Ascending aorta (tissue), 2 donors: Measurements from ENCODE around the gene C9orf85. TPM values are rescaled to one million over a fixed set of nuclear protein-coding genes. Genes with fewer than 3 reads are reported as not detected.
"Not testable (repeated sequence)": the region's sequence is repeated elsewhere in the genome, so short reads cannot be mapped to it uniquely, and the experiment has no call there.

Experiments
- DNase-seq, 2 donors: peaks; one replicate each; pipeline ENCODE4 v3.0.0-alpha.2; 2019; ENCODE audit warnings: low spot score in 2 of 2
- H3K27ac ChIP-seq, 2 donors: fragments of 200-600 bp; sonication (generic); one replicate each; pipeline ENCODE4 v1.5.1; 2016 to 2017; ENCODE audit warnings: mild to moderate bottlenecking in 1 of 2
- H3K27me3 ChIP-seq: fragments of 200-600 bp; sonication (generic); one replicate; pipeline ENCODE4 v1.5.1; 2017
- H3K36me3 ChIP-seq, 2 donors: fragments of 200-600 bp; sonication (generic); one replicate each; pipeline ENCODE4 v1.5.1; 2016
- H3K4me1 ChIP-seq, 2 donors: fragments of 200-600 bp; sonication (generic); one replicate each; pipeline ENCODE4 v1.5.1; 2016 to 2017; ENCODE audit warnings: mild to moderate bottlenecking in 1 of 2
- H3K4me3 ChIP-seq, 2 donors: fragments of 200-600 bp; sonication (generic); one replicate each; pipeline ENCODE4 v1.5.1; 2016 to 2017; ENCODE audit warnings: mild to moderate bottlenecking in 1 of 2
- H3K9me3 ChIP-seq, 2 donors: fragments of 200-600 bp; sonication (generic); one replicate each; pipeline ENCODE4 v1.5.1; 2016
- intact Hi-C: fragments of 100-400 bp; cut with DNase I; formaldehyde crosslinking; loops from one replicate; pipeline ENCODE4 v1.15.1; 2023
- total RNA-seq: library from RNA; depleted of rRNA; stranded (reverse); fragments of >200 nt; gene quantifications from one replicate; pipeline ENCODE4 v1.1.0, GENCODE V29; 2016
- TF ChIP-seq, protein P1 (sequence below), 3 experiments: fragments of 200-600 bp in 2 of 3; fragments of 450-650 bp in 1 of 3; sonication (generic) in 2 of 3; IDR thresholded peaks; one replicate each; pipeline ENCODE4 v1.5.1; 2016 to 2019; ENCODE audit warnings: antibody characterized with exemption in 3 of 3, mild to moderate bottlenecking in 1 of 3, moderate library complexity in 1 of 3

The C9orf85 gene
- total RNA-seq, 1 donor from 2014 or later, result 2.6 TPM

DNA sequence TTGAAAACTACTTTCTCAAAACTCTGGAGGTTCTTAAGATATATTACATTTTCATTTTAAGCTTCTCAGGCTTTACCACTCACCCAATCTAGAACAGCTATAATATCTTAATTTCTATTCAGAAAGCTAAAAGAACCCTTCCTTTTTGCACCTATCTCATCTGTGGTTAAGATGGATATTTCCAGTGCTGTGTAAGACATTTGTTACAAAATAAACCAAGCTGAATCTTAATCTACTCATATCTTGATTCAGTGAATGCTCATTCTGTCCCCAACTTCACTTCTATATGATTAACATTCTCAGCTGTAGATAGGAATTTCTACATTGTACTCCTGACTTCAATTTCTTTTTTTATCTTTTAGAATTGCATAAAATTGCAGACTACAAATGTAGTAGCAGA is 15.5 kb upstream of the C9orf85 start:
- H3K9me3 ChIP-seq, result no peaks in the 10 kb centered on the region
- TF ChIP-seq, protein P1, sequence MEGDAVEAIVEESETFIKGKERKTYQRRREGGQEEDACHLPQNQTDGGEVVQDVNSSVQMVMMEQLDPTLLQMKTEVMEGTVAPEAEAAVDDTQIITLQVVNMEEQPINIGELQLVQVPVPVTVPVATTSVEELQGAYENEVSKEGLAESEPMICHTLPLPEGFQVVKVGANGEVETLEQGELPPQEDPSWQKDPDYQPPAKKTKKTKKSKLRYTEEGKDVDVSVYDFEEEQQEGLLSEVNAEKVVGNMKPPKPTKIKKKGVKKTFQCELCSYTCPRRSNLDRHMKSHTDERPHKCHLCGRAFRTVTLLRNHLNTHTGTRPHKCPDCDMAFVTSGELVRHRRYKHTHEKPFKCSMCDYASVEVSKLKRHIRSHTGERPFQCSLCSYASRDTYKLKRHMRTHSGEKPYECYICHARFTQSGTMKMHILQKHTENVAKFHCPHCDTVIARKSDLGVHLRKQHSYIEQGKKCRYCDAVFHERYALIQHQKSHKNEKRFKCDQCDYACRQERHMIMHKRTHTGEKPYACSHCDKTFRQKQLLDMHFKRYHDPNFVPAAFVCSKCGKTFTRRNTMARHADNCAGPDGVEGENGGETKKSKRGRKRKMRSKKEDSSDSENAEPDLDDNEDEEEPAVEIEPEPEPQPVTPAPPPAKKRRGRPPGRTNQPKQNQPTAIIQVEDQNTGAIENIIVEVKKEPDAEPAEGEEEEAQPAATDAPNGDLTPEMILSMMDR (IDR thresholded peaks at IDR 0.05), result no peak
- intact Hi-C loops, result no loop called here

DNA sequence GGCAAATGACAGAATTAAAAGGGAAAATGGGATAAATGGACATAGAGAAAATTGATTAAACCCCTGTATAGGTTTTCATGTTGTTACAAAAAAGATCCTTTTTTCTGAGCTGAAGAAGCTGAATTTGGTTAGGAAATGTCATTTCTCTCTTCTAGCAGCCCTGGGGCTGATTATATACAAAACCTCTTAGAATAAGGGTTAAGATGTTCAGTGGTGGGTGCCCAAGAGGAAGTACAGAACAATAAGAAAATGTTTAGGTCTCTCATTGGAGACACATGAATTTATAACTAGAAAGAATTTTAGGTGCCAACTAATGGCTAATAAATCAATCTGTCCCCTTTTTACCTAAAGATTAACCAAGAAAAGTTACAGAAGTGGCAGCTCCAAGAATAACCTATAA is 14.7 kb upstream of the C9orf85 start:
- intact Hi-C loops, result no loop called here
- H3K27ac ChIP-seq, result no peak overlapping the region
- H3K4me3 ChIP-seq, result no peak overlapping the region
- no peaks in the 10 kb centered on the region for H3K36me3 ChIP-seq
- TF ChIP-seq, protein P1 (IDR thresholded peaks at IDR 0.05), result no peak
- DNase-seq, result no peak
- H3K27me3 ChIP-seq, result no peaks in the 10 kb centered on the region
- no peaks in the 10 kb centered on the region for H3K9me3 ChIP-seq
- H3K4me1 ChIP-seq, result peaks cover 0 to 8% of the 10 kb centered on the region in 2 donors

More for the DNA sequence above, 15.5 kb upstream of the C9orf85 start:
- Histone ChIP-seq H3K36me3 (no peaks in the 10 kb centered on the region), H3K27ac (no peak overlapping the region), H3K4me1 (peaks cover 0 to 8% of the 10 kb centered on the region in 2 donors), H3K4me3 (no peak overlapping the region), H3K27me3 (no peaks in the 10 kb centered on the region)
- no peak for DNase-seq

DNA sequence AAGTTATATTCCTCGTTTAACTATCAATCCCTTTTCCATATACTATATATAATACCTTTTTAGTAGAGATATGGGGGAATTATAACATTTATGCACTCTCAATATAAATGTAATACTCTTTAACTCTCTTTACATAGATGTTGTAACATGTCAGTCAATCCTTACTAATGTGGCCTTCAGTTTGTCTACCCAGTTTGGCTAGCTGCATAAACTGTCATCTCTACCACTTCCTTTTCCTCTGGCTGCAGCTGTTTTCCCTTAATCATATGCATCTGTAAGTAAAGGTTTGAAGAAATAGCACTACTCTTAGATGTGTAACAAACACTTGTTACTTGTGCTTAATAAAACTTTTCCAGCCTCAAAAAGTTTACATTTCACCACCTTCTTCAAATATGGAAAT is 13.9 kb upstream of the C9orf85 start:
- Histone ChIP-seq H3K36me3 (no peaks in the 10 kb centered on the region), H3K27me3 (no peaks in the 10 kb centered on the region), H3K4me3 (no peak overlapping the region), H3K27ac (no peak overlapping the region), H3K4me1 (peaks cover 0 to 8% of the 10 kb centered on the region in 2 donors), H3K9me3 (no peaks in the 10 kb centered on the region)
- DNase-seq, result no peak
- intact Hi-C loops, result no loop called here
- TF ChIP-seq, protein P1 (IDR thresholded peaks at IDR 0.05), result no peak

DNA sequence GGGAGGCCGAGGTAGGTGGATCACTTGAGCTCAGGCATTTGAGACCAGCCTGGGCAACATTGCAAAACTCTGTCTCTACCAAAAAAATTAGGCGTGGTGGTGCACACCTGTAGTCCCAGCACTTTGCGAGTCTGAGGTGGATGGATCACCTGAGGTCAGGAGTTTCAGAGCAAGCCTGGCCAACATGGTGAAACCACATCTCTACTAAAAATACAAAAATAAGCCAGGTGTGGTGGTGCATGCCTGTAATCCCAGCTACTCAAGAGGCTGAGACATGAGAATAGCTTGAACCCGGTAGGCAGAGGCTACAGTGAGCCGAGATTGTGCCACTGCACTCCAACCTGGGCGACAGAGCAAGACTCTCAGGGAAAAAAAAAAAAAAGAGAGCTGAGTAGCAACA is 12.7 kb upstream of the C9orf85 start:
- H3K9me3 ChIP-seq, H3K36me3 ChIP-seq, intact Hi-C loops, H3K27ac ChIP-seq, DNase-seq, H3K4me3 ChIP-seq, H3K27me3 ChIP-seq, H3K4me1 ChIP-seq: not testable (repeated sequence)

DNA sequence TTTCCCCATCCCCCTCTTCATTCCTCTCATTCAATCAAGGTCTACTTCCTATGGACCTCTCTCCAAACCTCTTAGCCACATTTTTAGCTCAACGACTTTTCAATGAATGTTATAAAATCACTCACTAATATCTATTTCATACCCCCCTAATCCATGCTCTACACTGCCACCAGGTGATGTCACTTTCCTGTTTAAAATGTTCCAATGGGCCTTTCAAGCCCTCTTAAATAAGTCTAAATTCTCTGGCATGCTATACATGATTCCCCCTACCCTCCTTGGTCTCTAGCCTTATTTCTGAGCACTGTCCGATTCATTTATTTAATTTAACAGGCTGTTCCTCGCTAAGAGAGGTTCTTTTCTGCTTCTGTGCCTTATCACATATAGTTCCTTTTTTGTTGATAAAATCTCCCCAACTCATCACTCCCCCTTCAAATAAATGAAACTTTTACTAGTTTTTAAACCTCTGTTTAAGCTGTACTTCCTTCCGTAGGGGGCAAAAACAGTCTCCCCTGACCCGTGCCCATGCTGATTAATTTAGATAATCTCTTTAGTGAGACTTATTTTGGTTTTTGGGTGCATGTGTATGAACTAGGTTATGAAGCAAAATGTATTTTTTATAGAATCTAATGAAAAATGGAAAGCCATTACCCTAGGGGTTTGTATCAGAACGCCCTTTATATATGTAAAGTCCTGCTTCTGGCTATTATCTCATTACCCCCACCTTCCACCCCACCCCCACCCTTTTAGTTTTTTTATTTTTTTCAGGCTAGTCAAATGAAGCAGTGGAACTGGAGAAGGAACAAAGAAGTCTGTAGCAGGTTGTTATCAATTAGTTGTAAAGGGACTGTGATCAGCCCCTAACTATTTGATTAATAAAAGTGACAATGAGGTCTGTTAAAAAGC is 9.5 kb upstream of the C9orf85 start:
- DNase-seq, result no peak
- peaks cover 0 to 3% of the 10 kb centered on the region in 2 donors for H3K4me1 ChIP-seq
- intact Hi-C loops, result loop anchor here (10.0 kb wide), 1 partner anchor 1647 kb away; the partner anchor contains the start of gene SMC5
- no peak overlapping the region for H3K4me3 ChIP-seq
- no peaks in the 10 kb centered on the region for H3K27me3 ChIP-seq
- no peaks in the 10 kb centered on the region for H3K9me3 ChIP-seq
- peaks cover 0 to 4% of the 10 kb centered on the region in 2 donors for H3K36me3 ChIP-seq
- TF ChIP-seq, protein P1 (IDR thresholded peaks at IDR 0.05), result no peak
- H3K27ac ChIP-seq, result no peak overlapping the region

DNA sequence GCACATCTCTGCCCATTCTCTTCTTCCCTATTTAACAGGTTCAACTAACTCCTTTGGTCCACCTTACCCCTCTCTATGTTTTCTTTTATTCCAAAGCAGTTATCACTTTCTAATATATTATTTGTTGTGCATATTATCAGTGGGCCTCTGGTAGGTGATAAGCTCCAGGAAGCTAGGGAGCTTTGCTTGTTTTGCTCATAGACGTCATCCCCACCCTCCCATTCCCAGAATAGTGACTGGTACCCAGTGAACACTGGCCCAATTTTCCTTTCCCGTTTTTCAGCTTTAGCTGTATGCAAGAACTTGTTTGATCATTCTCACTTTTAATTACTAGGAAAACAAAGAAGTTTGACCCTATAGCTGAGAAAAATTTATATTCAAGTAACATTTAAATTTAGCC is 7.4 kb upstream of the C9orf85 start:
- TF ChIP-seq, protein P1 (IDR thresholded peaks at IDR 0.05), result no peak
- intact Hi-C loops, result loop anchor here (10.0 kb wide), 1 partner anchor 1649 kb away; the partner anchor contains the start of gene SMC5

More for the DNA sequence above, 7.4 kb upstream of the C9orf85 start:
- Histone ChIP-seq H3K4me3 (no peak overlapping the region), H3K4me1 (peaks cover 0 to 6% of the 10 kb centered on the region in 2 donors), H3K36me3 (peaks cover 0 to 4% of the 10 kb centered on the region in 2 donors), H3K27me3 (no peaks in the 10 kb centered on the region), H3K27ac (no peak overlapping the region), H3K9me3 (no peaks in the 10 kb centered on the region)
- no peak for DNase-seq
